Measurements from ENCODE around the gene DAPK1. TPM values are rescaled to one million over a fixed set of nuclear protein-coding genes. Genes with fewer than 3 reads are reported as not detected.

Gene DAPK1
- total and polyA plus RNA-seq, 7 donors: 0.66 to 8.4 (median 2.2) TPM

DNA sequence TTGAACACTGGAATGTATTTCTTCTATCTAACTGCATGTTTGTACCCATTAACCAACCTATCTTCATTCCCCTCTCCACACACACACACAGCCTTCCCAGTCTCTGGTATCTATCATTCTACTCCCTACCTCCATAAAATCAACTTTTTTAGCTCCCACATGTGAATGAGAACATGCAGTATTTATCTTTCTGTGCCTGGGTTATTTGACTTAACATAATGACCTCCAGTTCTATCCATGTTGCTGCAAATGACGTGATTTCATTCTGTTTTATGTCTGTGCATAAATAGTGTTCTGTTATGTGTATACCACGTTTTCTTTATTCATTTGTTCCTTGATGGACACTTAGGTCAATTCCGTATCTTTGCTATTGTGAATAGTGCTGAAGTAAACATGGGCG is 189.5 kb downstream of the DAPK1 start:
- Histone ChIP-seq H3K4me1 (no peaks in the 10 kb centered on the region), H3K36me3 (ENCODE audit: insufficient read depth in 1 of 2, low read depth in 1 of 2) (no peaks in the 10 kb centered on the region), H3K27me3 (ENCODE audit: insufficient read depth in 3 of 3, low read length in 2 of 3) (no peaks in the 10 kb centered on the region), H3K27ac (no peak overlapping the region), H3K9me3 (no peaks in the 10 kb centered on the region), H3K4me3 (no peak overlapping the region)
- DNase-seq (no peak), ATAC-seq (no peak)
- intact Hi-C loops (cut with DNase I): no loop called here
- 70 to 95% (median 91%) methylated on average over 4 of the region's 4 CpGs for WGBS, 3 donors
- TF ChIP-seq, protein P1, sequence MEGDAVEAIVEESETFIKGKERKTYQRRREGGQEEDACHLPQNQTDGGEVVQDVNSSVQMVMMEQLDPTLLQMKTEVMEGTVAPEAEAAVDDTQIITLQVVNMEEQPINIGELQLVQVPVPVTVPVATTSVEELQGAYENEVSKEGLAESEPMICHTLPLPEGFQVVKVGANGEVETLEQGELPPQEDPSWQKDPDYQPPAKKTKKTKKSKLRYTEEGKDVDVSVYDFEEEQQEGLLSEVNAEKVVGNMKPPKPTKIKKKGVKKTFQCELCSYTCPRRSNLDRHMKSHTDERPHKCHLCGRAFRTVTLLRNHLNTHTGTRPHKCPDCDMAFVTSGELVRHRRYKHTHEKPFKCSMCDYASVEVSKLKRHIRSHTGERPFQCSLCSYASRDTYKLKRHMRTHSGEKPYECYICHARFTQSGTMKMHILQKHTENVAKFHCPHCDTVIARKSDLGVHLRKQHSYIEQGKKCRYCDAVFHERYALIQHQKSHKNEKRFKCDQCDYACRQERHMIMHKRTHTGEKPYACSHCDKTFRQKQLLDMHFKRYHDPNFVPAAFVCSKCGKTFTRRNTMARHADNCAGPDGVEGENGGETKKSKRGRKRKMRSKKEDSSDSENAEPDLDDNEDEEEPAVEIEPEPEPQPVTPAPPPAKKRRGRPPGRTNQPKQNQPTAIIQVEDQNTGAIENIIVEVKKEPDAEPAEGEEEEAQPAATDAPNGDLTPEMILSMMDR (IDR thresholded peaks at IDR 0.05): no peak

- Histone ChIP-seq H3K9me3 (no peaks in the 10 kb centered on the region), H3K4me1 (no peaks in the 10 kb centered on the region), H3K27ac (no peak overlapping the region), H3K36me3 (ENCODE audit: insufficient read depth in 1 of 2, low read depth in 1 of 2) (peaks cover 0 to 6% of the 10 kb centered on the region in 2 donors), H3K4me3 (no peak overlapping the region), H3K27me3 (ENCODE audit: insufficient read depth in 3 of 3, low read length in 2 of 3) (no peaks in the 10 kb centered on the region)
- TF ChIP-seq, protein P1 (IDR thresholded peaks at IDR 0.05): no peak
- intact Hi-C loops (cut with DNase I): loop anchor here in 1 of 2 donors (2.0 kb wide), 1 partner anchor 17 kb away; no protein-coding TSS in a partner anchor
- ATAC-seq: no peak
- 99 to 100% (median 100%) methylated on average over 3 of the region's 3 CpGs for WGBS, 3 donors
- DNase-seq: no peak
Measured at GRCh38 chr9:87694236-87694755, 196.6 kb downstream of the DAPK1 start.

DNA sequence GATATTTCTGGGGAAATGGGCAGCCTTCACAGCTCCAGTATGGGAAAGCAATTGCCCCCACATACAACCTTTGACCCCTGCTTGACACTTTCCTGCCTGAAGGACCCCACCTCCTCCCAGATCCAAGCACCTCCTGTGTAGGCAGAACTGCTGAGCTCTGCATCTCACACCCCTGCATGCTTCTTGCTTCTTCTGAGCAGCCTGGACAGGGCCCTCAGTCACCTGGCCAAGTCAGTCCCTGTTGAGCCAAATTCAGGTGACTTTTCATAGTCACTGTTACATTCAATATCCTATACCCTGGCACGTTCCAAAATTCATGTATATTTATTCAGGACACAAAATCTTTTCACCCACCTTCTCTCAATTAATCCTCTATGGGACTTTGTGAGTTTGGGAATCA is 197.9 kb downstream of the DAPK1 start:
- intact Hi-C loops (cut with DNase I): loop anchor here in 1 of 2 donors (2.0 kb wide), 1 partner anchor 19 kb away; no protein-coding TSS in a partner anchor
- TF ChIP-seq, protein P1 (IDR thresholded peaks at IDR 0.05): no peak
- H3K36me3 ChIP-seq (ENCODE audit: insufficient read depth in 1 of 2, low read depth in 1 of 2): peaks cover 0 to 6% of the 10 kb centered on the region in 2 donors

DNA sequence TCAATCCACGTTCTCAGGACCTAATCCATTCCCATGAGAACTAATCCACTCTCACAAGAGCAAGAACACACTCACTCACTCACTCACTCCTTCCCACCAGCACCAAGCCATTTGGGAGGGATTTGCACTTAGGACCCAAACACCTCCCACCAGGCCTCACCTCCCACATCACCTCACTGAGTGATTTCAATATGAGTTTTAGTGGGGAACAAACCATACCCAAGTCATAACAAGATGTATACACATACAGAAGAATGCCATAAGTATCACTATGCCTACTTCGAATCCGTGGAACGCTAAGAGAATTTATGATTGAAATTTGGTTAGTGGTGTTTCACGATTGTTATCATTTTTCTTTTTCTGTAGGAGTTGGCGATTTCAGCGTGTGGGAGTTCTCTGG is 199.0 kb downstream of the DAPK1 start:
- no peaks in the 10 kb centered on the region for H3K9me3 ChIP-seq
- no peak overlapping the region for H3K27ac ChIP-seq
- no peaks in the 10 kb centered on the region for H3K27me3 ChIP-seq (ENCODE audit: insufficient read depth in 3 of 3, low read length in 2 of 3)
- 86 to 92% (median 87%) methylated on average over 7 of the region's 7 CpGs for whole genome bisulfite sequencing, 3 donors
- H3K4me3 ChIP-seq: no peak overlapping the region
- DNase-seq (no peak), ATAC-seq (no peak)
- TF ChIP-seq, protein P1 (IDR thresholded peaks at IDR 0.05): no peak
- H3K36me3 ChIP-seq (ENCODE audit: insufficient read depth in 1 of 2, low read depth in 1 of 2): peaks cover 0 to 6% of the 10 kb centered on the region in 2 donors
- intact Hi-C loops (cut with DNase I): no loop called here
- H3K4me1 ChIP-seq: no peaks in the 10 kb centered on the region

More for the DNA sequence above, 197.9 kb downstream of the DAPK1 start:
- Histone ChIP-seq H3K9me3 (no peaks in the 10 kb centered on the region), H3K27ac (no peak overlapping the region), H3K27me3 (ENCODE audit: insufficient read depth in 3 of 3, low read length in 2 of 3) (no peaks in the 10 kb centered on the region), H3K4me1 (no peaks in the 10 kb centered on the region), H3K4me3 (no peak overlapping the region)
- WGBS, 3 donors: 84 to 92% (median 86%) methylated on average over 1 of the region's 1 CpG
- DNase-seq: no peak
- no peak for ATAC-seq
